T-helper 1 cell treated with Interleukin-12 subunit alpha and Interleukin-12 subunit beta and Interleukin-4 antibody, amounts not matched to agents 30 ng/mL and 1 ng/mL, for 36 hours (primary cell): ENCODE data around the gene PILRA. TPM values are rescaled to one million over a fixed set of nuclear protein-coding genes. Genes with fewer than 3 reads are reported as not detected.
"Not testable (repeated sequence)": the region's sequence is repeated elsewhere in the genome, so short reads cannot be mapped to it uniquely, and the experiment has no call there.

Experiments
- intact Hi-C: fragments of 100-400 bp; cut with micrococcal nuclease; formaldehyde crosslinking; loops from one replicate; pipeline ENCODE4 v1.15.1; 2024
- total RNA-seq: library from RNA; stranded (reverse); gene quantifications from 2 replicates; pipeline ENCODE4 v1.2.3, GENCODE V29; 2022

Gene PILRA
- total RNA-seq, 1 donor from 2014 or later: 11.8 TPM

GRCh38 chr7:100376066-100376465, 2.8 kb downstream of the PILRA start:
- intact Hi-C loops: no loop called here

GRCh38 chr7:100378114-100378755, 4.9 kb downstream of the PILRA start:
- intact Hi-C loops: no loop called here

- intact Hi-C loops: no loop called here
Observed at GRCh38 chr7:100380196-100380595, 6.9 kb downstream of the PILRA start.

- intact Hi-C loops: not testable (repeated sequence)
Observed at GRCh38 chr7:100381531-100382233, 8.4 kb downstream of the PILRA start.

- intact Hi-C loops: not testable (repeated sequence)
Observed at GRCh38 chr7:100382234-100382853, 9.1 kb downstream of the PILRA start.

GRCh38 chr7:100384628-100385294, 11.5 kb downstream of the PILRA start:
- intact Hi-C loops: no loop called here

- intact Hi-C loops: no loop called here
Observed at GRCh38 chr7:100386940-100387339, 13.7 kb downstream of the PILRA start.

GRCh38 chr7:100387695-100388094, 14.4 kb downstream of the PILRA start:
- intact Hi-C loops: no loop called here

GRCh38 chr7:100389437-100390088, 16.3 kb downstream of the PILRA start:
- intact Hi-C loops: no loop called here

- intact Hi-C loops: no loop called here
Observed at GRCh38 chr7:100390286-100391009, 17.2 kb downstream of the PILRA start.

- intact Hi-C loops: no loop called here
Observed at GRCh38 chr7:100393233-100393905, 20.1 kb downstream of the PILRA start.

GRCh38 chr7:100394077-100394476, 20.8 kb downstream of the PILRA start:
- intact Hi-C loops: no loop called here

GRCh38 chr7:100396421-100396982, 23.2 kb downstream of the PILRA start:
- intact Hi-C loops: loop anchor here (1.0 to 2.0 kb wide), 2 partner anchors 33 to 52 kb away; partner anchors contain the start of gene MEPCE

- intact Hi-C loops: loop anchor here (2.0 kb wide), 1 partner anchor 53 kb away; no protein-coding TSS in a partner anchor
Observed at GRCh38 chr7:100397315-100398081, 24.2 kb downstream of the PILRA start.

- intact Hi-C loops: no loop called here
Observed at GRCh38 chr7:100398239-100398638, 25.0 kb downstream of the PILRA start.

GRCh38 chr7:100400041-100400440, 26.8 kb downstream of the PILRA start:
- intact Hi-C loops: no loop called here

- intact Hi-C loops: no loop called here
Observed at GRCh38 chr7:100400656-100401055, 27.4 kb downstream of the PILRA start.

- intact Hi-C loops: no loop called here
Observed at GRCh38 chr7:100401811-100402210, 28.5 kb downstream of the PILRA start.

- intact Hi-C loops: no loop called here
Observed at GRCh38 chr7:100402241-100402640, 29.0 kb downstream of the PILRA start.
